WTC11 (cell line): ENCODE measurements around the gene TPRX2. TPM values are rescaled to one million over a fixed set of nuclear protein-coding genes. Genes with fewer than 3 reads are reported as not detected.

ENCODE experiments used
- ATAC-seq: fragments of 200-7000 bp; cut with Tn5 transposase; 2 replicates; pipeline ENCODE4 v1.10.0; 2021; ENCODE audit warnings: mild to moderate bottlenecking, moderate library complexity
- CTCF ChIA-PET: fragments of 300-600 bp; sonication (Branson Sonifier 250); formaldehyde crosslinking; loops from one replicate; lab custom pipeline; 2021; ENCODE audit warnings: antibody characterized with exemption; lab: Charles Lee
- POLR2A ChIA-PET: fragments of 350-600 bp; sonication (Branson Sonifier 250); formaldehyde crosslinking; loops from one replicate; lab custom pipeline; 2021; ENCODE audit warnings: antibody characterized with exemption; lab: Charles Lee
- DNase-seq: peaks from one replicate; pipeline ENCODE4 v3.0.0; 2021; ENCODE audit warnings: low spot score
- H3K27ac Mint-ChIP-seq: 2 replicates; pipeline ENCODE4 v1.8.0; 2021; ENCODE audit warnings: mixed read lengths
- H3K27me3 Mint-ChIP-seq: 2 replicates; pipeline ENCODE4 v1.8.0; 2021; ENCODE audit warnings: low read depth, mild to moderate bottlenecking, moderate library complexity, mixed read lengths
- H3K36me3 Mint-ChIP-seq: 2 replicates; pipeline ENCODE4 v1.8.0; 2021; ENCODE audit warnings: mixed read lengths
- H3K4me1 Mint-ChIP-seq: 2 replicates; pipeline ENCODE4 v1.8.0; 2022; ENCODE audit warnings: mixed read lengths
- H3K4me3 Mint-ChIP-seq: 2 replicates; pipeline ENCODE4 v1.8.0; 2021; ENCODE audit warnings: mild to moderate bottlenecking, moderate library complexity, mixed read lengths
- H3K9me3 Mint-ChIP-seq: 2 replicates; pipeline ENCODE4 v1.8.0; 2021; ENCODE audit warnings: mixed read lengths
- ATF1 ChIP-seq: sonication (generic); formaldehyde crosslinking; IDR thresholded peaks from 2 replicates; pipeline ENCODE4 v1.8.1; 2023; ENCODE audit warnings: mild to moderate bottlenecking, moderate library complexity, missing genetic modification reagents
- ATF2 ChIP-seq: sonication (generic); formaldehyde crosslinking; IDR thresholded peaks from 2 replicates; pipeline ENCODE4 v1.8.1; 2022; ENCODE audit warnings: low read depth, missing genetic modification reagents, borderline replicate concordance
- ATF3 ChIP-seq: sonication (generic); formaldehyde crosslinking; conservative IDR thresholded peaks from 2 replicates; pipeline ENCODE4 v1.8.1; 2022; ENCODE audit warnings: mild to moderate bottlenecking, missing genetic modification reagents
- CDX4 ChIP-seq: fragments of 250-450 bp; sonication (Bioruptor Pico); IDR thresholded peaks from 2 replicates; pipeline ENCODE4 v1.9.0; 2021; ENCODE audit warnings: moderate library complexity, mild to moderate bottlenecking, inconsistent platforms, borderline replicate concordance
- CREM ChIP-seq: sonication (generic); formaldehyde crosslinking; IDR thresholded peaks from 2 replicates; pipeline ENCODE4 v1.8.1; 2022; ENCODE audit warnings: mild to moderate bottlenecking, missing genetic modification reagents, moderate library complexity
- CTCF ChIP-seq: fragments of 200-600 bp; IDR thresholded peaks from 2 replicates; pipeline ENCODE4 v1.8.0; 2022; ENCODE audit warnings: antibody characterized with exemption
- E2F1 ChIP-seq: sonication (generic); formaldehyde crosslinking; IDR thresholded peaks from 2 replicates; pipeline ENCODE4 v1.8.0; 2022; ENCODE audit warnings: mild to moderate bottlenecking, missing genetic modification reagents
- ETV6 ChIP-seq: sonication (generic); formaldehyde crosslinking; IDR thresholded peaks from 2 replicates; pipeline ENCODE4 v1.8.1; 2022; ENCODE audit warnings: mild to moderate bottlenecking, missing genetic modification reagents
- GRHL2 ChIP-seq: fragments of 250-450 bp; sonication (Bioruptor Pico); IDR thresholded peaks from 2 replicates; pipeline ENCODE4 v1.8.0; 2022; ENCODE audit warnings: mild to moderate bottlenecking, moderate library complexity; ENCODE audit not compliant: insufficient replicate concordance, severe bottlenecking
- GTF2I ChIP-seq: fragments of 250-450 bp; sonication (Bioruptor Pico); conservative IDR thresholded peaks from 2 replicates; pipeline ENCODE4 v1.4.0; 2021; ENCODE audit warnings: mild to moderate bottlenecking
- MLX ChIP-seq: sonication (generic); formaldehyde crosslinking; IDR thresholded peaks from 2 replicates; pipeline ENCODE4 v1.8.1; 2023; ENCODE audit warnings: mild to moderate bottlenecking, missing genetic modification reagents, moderate library complexity
- NFATC4 ChIP-seq: fragments of 250-450 bp; sonication (Bioruptor Pico); IDR thresholded peaks from 2 replicates; pipeline ENCODE4 v1.9.0; 2021; ENCODE audit warnings: mild to moderate bottlenecking
- NFYB ChIP-seq: sonication (generic); formaldehyde crosslinking; conservative IDR thresholded peaks from 2 replicates; pipeline ENCODE4 v1.8.0; 2022; ENCODE audit warnings: low read depth, missing genetic modification reagents
- NR1H2 ChIP-seq: sonication (generic); formaldehyde crosslinking; IDR thresholded peaks from 2 replicates; pipeline ENCODE4 v1.9.0; 2021; ENCODE audit warnings: mild to moderate bottlenecking, moderate library complexity, missing genetic modification reagents
- SP1 ChIP-seq: sonication (generic); formaldehyde crosslinking; conservative IDR thresholded peaks from 2 replicates; pipeline ENCODE4 v1.8.1; 2022; ENCODE audit warnings: missing genetic modification reagents
- STAT6 ChIP-seq: sonication (generic); formaldehyde crosslinking; conservative IDR thresholded peaks from 2 replicates; pipeline ENCODE4 v1.8.1; 2023; ENCODE audit warnings: mild to moderate bottlenecking, low read depth, missing genetic modification reagents, moderate library complexity
- TEAD4 ChIP-seq: sonication (generic); formaldehyde crosslinking; IDR thresholded peaks from 2 replicates; pipeline ENCODE4 v1.8.0; 2022; ENCODE audit warnings: mild to moderate bottlenecking, missing genetic modification reagents
- USF2 ChIP-seq: sonication (generic); formaldehyde crosslinking; IDR thresholded peaks from 2 replicates; pipeline ENCODE4 v1.8.1; 2023; ENCODE audit warnings: mild to moderate bottlenecking, missing genetic modification reagents, moderate library complexity
- ZMAT4 ChIP-seq: fragments of 250-450 bp; sonication (Bioruptor Pico); IDR thresholded peaks from 2 replicates; pipeline ENCODE4 v1.9.0; 2021; ENCODE audit warnings: mild to moderate bottlenecking
- ZNF121 ChIP-seq: sonication (generic); formaldehyde crosslinking; IDR thresholded peaks from 2 replicates; pipeline ENCODE4 v1.8.0; 2023; ENCODE audit warnings: missing genetic modification reagents
- ZNF219 ChIP-seq: sonication (generic); formaldehyde crosslinking; IDR thresholded peaks from 2 replicates; pipeline ENCODE4 v1.8.0; 2023; ENCODE audit warnings: missing genetic modification reagents, mild to moderate bottlenecking, borderline replicate concordance
- ZNF263 ChIP-seq: sonication (generic); formaldehyde crosslinking; IDR thresholded peaks from 2 replicates; pipeline ENCODE4 v1.8.1; 2022; ENCODE audit warnings: low read depth, mild to moderate bottlenecking, moderate library complexity, missing genetic modification reagents
- ZNF416 ChIP-seq: fragments of 250-450 bp; sonication (Bioruptor Pico); IDR thresholded peaks from 2 replicates; pipeline ENCODE4 v1.9.0; 2021; ENCODE audit warnings: mild to moderate bottlenecking, inconsistent platforms
- total RNA-seq: library from RNA; stranded (reverse); gene quantifications from 3 replicates; pipeline ENCODE4 v1.2.3, GENCODE V29; 2021

TPRX2 gene
- total RNA-seq, 1 experiment from 2014 or later, result not detected

GRCh38 chr19:47842941-47843340 lies 16.1 kb upstream of the TPRX2 start (continued):
- TF ChIP-seq ATF2, result no peak
- no peak for TF ChIP-seq ZNF219 (CRISPR knock-in tag)
- TF ChIP-seq GRHL2 (CRISPR knock-in tag), result no peak
- no peak for TF ChIP-seq MLX (CRISPR knock-in tag)
- no peak for TF ChIP-seq ZNF263 (CRISPR knock-in tag)
- TF ChIP-seq ZNF416, result no peak
- TF ChIP-seq NFATC4 (CRISPR knock-in tag), result no peak
- TF ChIP-seq ATF1 (CRISPR knock-in tag), result no peak
- TF ChIP-seq STAT6 (CRISPR knock-in tag), result no peak
- no peak for TF ChIP-seq NFYB (CRISPR knock-in tag)
- no peak for TF ChIP-seq CREM (CRISPR knock-in tag)

GRCh38 chr19:47848425-47848822 lies 10.6 kb upstream of the TPRX2 start:
- H3K27ac Mint-ChIP-seq, result peak overlapping the region; percentile 98
- H3K9me3 Mint-ChIP-seq, result no peaks in the 10 kb centered on the region
- H3K36me3 Mint-ChIP-seq, result no peaks in the 10 kb centered on the region
- ATAC-seq (no peak), DNase-seq (no peak)
- CTCF ChIA-PET, result interaction anchor here (0.7 to 3.2 kb wide), 16 partner anchors 9 to 401 kb away, joined by 3 to 54 read pairs (median 18); partner anchors contain the start of genes CRX and PLA2G4C
- peak overlapping the region; percentile 69 for H3K4me3 Mint-ChIP-seq
- TF ChIP-seq ZNF121 (peak; percentile 100), ETV6 (CRISPR knock-in tag) (no peak), GTF2I (CRISPR knock-in tag) (peak; percentile 96)
- H3K4me1 Mint-ChIP-seq, result peaks cover 37% of the 10 kb centered on the region
- POLR2A ChIA-PET, result interaction anchor here (0.7 to 1.3 kb wide), 2 partner anchors 24 to 104 kb away, joined by 4 to 10 read pairs; no protein-coding TSS in a partner anchor
- H3K27me3 Mint-ChIP-seq, result no peaks in the 10 kb centered on the region

- ChIA-PET POLR2A (interaction anchor here (0.6 to 1.7 kb wide), 7 partner anchors 16 to 59 kb away, joined by 3 to 5 read pairs (median 4); no protein-coding TSS in a partner anchor), CTCF (interaction anchor here (0.7 to 3.2 kb wide), 25 partner anchors 9 to 401 kb away, joined by 3 to 54 read pairs (median 9); partner anchors contain the start of genes CRX, EHD2, PLA2G4C and SELENOW)
- ATAC-seq (peak; percentile 19), DNase-seq (peak; percentile 85)
- Mint-ChIP-seq H3K36me3 (no peaks in the 10 kb centered on the region), H3K27me3 (no peaks in the 10 kb centered on the region), H3K27ac (peak overlapping the region; percentile 98), H3K9me3 (no peaks in the 10 kb centered on the region), H3K4me3 (peak overlapping the region; percentile 69), H3K4me1 (peaks cover 35% of the 10 kb centered on the region)
- no peak for TF ChIP-seq CDX4
- TF ChIP-seq ZMAT4 (CRISPR knock-in tag), result no peak
- 0 out of 2 replicates have a peak, but pooled peaks have one; percentile 20 for TF ChIP-seq SP1 (CRISPR knock-in tag)
- TF ChIP-seq USF2, result peak; percentile 12; the same call in 1 of the 2 replicates
- no peak for TF ChIP-seq E2F1 (CRISPR knock-in tag)
- no peak for TF ChIP-seq ATF3
- TF ChIP-seq CTCF, result peak; percentile 82
- TF ChIP-seq TEAD4, result no peak
- no peak for TF ChIP-seq NR1H2 (CRISPR knock-in tag)
- no peak for TF ChIP-seq CREM (CRISPR knock-in tag)
These were observed 10.1 kb upstream of the TPRX2 start for GRCh38 chr19:47848823-47849473.
